Measurements from ENCODE around the gene CNKSR3.
"Not testable (repeated sequence)": the region's sequence is repeated elsewhere in the genome, so short reads cannot be mapped to it uniquely, and the experiment has no call there.

Gene CNKSR3

DNA sequence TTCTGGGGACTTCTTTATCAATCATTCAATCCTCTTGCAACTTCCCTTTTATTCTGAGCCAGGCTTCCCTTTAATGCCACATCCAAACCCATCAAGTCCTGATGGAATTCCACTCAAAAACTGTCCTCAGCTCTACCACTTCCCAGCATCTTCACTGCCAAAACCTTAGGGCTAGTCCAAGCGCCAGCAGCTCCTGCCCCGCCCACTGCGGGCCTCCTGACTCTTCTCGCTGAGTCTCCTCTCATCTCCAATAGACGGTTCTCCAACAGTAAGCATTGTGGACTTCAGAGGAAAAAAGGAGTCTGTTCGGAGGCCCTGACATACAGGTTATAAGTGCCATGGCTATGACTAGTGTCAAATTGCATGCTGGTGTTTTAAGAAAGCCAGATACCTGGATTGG lies 38.7 kb upstream of the CNKSR3 start:
- DNase-seq (ENCODE audit: low read depth): no peak
- TF ChIP-seq, protein P1, sequence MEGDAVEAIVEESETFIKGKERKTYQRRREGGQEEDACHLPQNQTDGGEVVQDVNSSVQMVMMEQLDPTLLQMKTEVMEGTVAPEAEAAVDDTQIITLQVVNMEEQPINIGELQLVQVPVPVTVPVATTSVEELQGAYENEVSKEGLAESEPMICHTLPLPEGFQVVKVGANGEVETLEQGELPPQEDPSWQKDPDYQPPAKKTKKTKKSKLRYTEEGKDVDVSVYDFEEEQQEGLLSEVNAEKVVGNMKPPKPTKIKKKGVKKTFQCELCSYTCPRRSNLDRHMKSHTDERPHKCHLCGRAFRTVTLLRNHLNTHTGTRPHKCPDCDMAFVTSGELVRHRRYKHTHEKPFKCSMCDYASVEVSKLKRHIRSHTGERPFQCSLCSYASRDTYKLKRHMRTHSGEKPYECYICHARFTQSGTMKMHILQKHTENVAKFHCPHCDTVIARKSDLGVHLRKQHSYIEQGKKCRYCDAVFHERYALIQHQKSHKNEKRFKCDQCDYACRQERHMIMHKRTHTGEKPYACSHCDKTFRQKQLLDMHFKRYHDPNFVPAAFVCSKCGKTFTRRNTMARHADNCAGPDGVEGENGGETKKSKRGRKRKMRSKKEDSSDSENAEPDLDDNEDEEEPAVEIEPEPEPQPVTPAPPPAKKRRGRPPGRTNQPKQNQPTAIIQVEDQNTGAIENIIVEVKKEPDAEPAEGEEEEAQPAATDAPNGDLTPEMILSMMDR (IDR thresholded peaks at IDR 0.05; ENCODE audit: low read depth, low read length, missing control alignments): no peak
- H3K4me3 ChIP-seq (ENCODE audit: low read depth, low read length): no peak overlapping the region

DNA sequence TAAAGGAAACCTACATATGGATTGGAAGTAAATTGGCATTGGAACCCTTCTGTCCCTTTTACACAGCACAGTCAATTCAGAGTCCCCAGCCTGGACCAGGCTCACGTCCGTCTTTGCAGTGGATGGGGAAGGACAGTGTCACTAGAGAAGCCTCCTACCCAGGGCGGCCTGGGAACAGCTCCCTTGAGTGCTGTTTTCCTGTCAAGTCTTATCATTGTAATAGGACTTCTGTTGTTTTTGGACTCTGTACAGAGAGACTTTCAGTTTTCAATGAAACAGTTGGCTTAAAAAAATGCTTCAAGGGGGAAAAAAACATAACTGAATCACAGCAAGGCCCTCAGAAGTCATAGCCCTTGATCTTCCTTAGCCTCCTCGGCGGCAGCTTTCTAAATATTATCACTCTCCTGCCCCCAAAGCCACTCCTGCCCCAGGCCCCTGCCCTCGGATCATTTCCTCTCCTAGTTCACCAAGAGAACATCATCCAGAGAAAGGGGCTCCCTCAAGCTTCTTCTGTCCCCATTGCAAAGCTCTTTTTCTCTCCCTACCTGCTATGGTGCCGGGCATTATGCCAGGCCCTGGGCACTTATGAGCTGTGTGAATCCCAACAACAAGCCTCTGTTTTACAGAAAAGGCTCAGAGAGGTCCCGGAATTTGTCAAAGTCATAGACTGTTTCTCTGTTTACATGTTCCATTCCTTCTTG lies 37.8 kb upstream of the CNKSR3 start:
- DNase-seq (ENCODE audit: low read depth): no peak
- H3K4me3 ChIP-seq (ENCODE audit: low read depth, low read length): no peak overlapping the region
- TF ChIP-seq, protein P1 (IDR thresholded peaks at IDR 0.05; ENCODE audit: low read depth, low read length, missing control alignments): no peak

DNA sequence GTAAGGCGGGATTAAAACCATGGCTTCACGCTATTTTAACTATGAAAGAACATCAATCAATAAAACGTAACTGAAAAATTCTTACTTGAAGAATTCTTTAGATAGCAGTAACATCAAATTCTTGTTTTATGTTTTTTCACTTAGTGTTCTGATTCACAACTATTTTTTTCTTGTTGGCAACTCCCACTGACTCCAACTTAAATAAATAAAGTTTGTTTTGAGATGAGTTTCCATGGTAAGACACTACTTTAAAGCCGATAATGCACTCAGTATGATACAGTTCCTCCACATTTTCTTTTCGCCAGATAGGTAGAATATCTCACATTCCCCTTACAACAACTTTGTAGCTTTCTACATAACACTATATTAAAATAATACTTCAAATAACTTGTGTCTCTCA lies 33.1 kb upstream of the CNKSR3 start:
- no peak for DNase-seq (ENCODE audit: low read depth)
- no peak overlapping the region for H3K4me3 ChIP-seq (ENCODE audit: low read depth, low read length)
- TF ChIP-seq, protein P1 (IDR thresholded peaks at IDR 0.05; ENCODE audit: low read depth, low read length, missing control alignments): no peak

DNA sequence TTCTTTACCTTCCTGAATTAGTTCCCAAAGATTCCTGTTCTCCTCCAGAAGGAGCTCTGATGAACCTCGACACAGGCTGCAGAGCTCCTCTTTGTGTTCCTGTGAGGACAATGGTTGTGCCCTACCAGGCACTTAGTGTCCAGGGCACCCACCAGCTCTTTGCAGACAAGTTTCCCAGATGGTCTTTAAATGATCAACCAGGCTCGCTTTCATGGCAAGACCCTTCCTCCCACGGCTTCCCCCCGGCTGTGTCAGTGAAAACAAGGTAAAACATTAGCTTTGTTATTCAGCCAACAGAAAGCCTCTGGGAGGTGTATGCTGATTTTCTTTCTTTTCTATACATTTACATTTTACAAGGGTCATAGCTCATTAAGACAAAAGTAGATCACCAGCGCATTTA lies 32.3 kb upstream of the CNKSR3 start:
- no peak overlapping the region for H3K4me3 ChIP-seq (ENCODE audit: low read depth, low read length)
- DNase-seq (ENCODE audit: low read depth): no peak
- TF ChIP-seq, protein P1 (IDR thresholded peaks at IDR 0.05; ENCODE audit: low read depth, low read length, missing control alignments): no peak

DNA sequence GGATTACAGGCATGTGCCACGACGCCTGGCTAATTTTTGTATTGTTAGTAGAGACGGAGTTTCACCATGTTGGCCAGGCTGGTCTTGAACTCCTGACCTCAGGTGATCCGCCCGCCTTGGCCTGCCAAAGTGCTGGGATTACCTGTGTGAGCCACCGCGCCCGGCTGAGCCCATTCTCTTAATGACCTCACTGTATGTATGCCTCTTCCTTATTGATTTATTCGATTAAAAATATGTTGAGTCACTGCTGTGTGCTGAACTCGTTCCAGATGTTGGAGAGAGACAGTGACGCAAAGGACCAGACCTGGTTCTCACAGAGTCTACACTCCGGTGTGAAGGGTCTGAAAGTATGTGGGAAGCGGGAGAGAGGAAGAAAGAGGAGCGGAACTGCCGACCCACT lies 31.4 kb upstream of the CNKSR3 start:
- not testable (repeated sequence) for DNase-seq (ENCODE audit: low read depth); H3K4me3 ChIP-seq (ENCODE audit: low read depth, low read length)

DNA sequence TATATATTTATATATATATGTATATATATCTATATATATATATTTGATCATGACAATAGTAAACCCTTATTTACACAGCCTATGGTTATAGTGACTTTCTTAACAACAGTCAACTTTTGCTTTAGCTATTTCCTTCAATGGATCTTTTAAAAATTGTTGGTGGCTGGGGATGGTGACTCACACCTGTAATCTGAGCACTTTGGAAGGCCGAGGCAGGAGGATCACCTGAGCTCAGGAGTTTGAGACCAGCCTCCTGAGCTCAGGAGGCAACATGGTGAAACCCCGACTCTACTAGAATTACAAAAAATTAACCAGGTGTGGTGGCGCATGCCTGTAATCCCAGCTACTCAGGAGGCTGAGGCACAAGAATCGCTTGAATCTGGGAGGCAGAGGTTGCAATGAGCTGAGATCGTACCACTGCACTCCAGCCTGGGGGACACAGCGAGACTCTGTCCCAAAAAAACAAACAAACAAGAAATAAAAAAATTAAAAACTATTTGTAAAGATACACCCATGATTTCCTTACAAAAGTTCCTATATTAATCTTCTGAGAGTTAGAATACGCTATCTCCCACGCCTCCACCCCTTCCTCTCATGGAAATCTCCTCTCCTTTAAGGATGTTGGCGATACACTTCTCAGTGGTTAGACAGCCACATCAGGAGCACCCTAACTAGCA lies 29.2 kb upstream of the CNKSR3 start:
- no peak overlapping the region for H3K4me3 ChIP-seq (ENCODE audit: low read depth, low read length)
- DNase-seq (ENCODE audit: low read depth): no peak
- TF ChIP-seq, protein P1 (IDR thresholded peaks at IDR 0.05; ENCODE audit: low read depth, low read length, missing control alignments): no peak

DNA sequence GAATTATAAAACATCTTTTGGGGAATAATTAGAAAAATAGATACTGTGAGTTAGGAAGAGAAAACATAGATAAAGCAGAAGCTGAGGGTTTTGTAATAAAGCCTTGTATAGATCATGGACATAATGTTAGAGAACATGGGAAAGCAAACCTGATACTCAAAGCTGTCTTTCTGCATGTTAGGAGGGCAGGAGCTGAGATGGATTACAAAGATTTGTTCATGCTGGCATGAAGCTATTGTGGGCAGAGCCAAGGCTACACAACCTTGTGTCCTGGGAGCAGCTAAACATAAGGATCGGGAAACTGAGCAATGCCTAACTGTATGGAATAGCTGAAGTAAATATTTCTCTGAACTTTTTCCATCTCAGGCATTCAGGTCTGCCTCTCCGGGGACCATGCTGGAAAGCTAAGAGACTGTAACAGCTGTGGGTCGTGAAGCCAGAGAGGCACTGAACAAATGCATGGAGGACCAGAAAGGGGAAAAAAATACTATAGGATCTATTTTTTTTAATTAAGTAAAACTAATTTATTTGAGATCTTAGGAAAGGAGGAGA lies 28.2 kb upstream of the CNKSR3 start:
- H3K4me3 ChIP-seq (ENCODE audit: low read depth, low read length): no peak overlapping the region
- no peak for DNase-seq (ENCODE audit: low read depth)
- TF ChIP-seq, protein P1 (IDR thresholded peaks at IDR 0.05; ENCODE audit: low read depth, low read length, missing control alignments): no peak
